ENCODE results near the gene NMU.
"Not testable (repeated sequence)": the region's sequence is repeated elsewhere in the genome, so short reads cannot be mapped to it uniquely, and the experiment has no call there.

NMU gene

GRCh38 chr4:55635741-55636655, at the start of gene NMU:
Gene NMU (minus strand): TSS chr4:55636298. CDS start chr4:55636192, 106 bp downstream.
- FAIRE-seq = no peak

DNA sequence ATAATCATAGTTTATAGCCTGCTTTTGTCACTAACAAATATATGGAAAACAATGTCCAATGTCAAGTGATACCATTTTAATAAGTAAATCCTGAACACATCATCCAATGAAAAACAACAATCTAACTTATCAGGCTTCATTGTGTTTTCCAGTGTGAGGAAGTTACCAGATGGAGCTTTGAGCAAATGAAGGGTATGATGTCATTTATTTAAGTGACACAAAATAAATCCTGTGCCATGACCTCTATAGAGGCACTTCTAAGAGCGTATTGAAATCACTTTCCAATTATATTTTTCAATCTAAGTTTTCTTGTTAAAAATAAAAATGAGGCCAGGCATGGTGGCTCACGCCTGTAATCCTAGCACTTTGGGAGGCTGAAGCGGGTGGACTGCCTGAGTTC, 48.2 kb upstream of the NMU start:
- FAIRE-seq = no peak

DNA sequence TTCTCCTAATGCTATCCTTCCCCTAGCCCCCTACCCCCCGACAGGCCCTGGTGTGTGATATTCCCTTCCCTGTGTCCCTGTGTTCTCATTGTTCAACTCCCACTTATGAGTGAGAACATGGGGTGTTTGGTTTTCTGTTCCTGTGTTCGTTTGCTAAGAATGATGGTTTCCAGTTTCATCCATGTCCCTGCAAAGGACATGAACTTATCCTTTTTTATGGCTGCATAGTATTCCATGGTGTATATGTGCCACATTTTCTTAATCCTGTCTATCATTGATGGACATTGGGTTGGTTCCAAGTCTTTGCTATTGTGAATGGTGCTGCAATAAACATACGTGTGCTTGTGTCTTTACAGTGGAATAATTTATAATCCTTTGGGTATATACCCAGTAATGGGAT, 46.7 kb upstream of the NMU start:
- FAIRE-seq = not testable (repeated sequence)

DNA sequence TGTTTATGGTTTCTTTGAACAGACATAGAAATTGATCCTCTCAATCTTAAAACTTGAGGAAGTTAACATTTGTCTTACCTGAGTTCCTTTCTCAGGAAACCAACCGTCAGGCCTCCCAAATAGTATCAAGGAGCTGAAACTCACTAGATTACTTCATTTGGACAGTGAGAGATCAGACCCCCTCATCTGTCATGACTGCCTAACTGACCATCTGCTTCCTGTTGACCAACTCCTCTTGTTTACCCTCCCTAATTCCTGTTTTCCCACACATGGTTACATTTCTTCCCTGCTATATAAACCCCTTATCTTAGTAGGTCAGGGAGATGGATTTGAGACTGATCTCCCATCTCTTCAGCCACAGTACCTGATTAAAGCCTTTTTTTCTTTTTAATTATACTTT, 46.2 kb upstream of the NMU start:
- FAIRE-seq = no peak

GRCh38 chr4:55681430-55681829, 45.3 kb upstream of the NMU start:
- FAIRE-seq = no peak

GRCh38 chr4:55675196-55675793, 39.2 kb upstream of the NMU start:
- FAIRE-seq = no peak

DNA sequence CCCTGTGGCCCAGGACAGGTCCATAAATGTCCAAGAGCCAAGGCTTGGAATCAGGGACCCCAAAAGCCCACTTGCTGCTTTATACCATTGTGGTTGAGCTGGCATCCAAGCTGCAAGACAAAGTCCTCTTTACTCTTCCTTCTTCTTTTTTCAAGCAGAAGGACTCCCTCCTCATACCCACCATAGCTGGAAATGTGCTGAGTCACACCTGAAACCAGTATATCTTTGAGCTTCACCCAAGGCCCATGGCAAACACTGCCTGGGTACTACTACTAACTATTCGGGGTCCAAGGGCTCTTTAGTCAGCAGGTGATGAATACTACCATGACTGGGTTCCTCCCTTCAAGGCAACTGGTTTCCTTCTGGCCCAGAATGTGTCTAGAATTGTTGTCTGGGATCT, 37.3 kb upstream of the NMU start:
- no peak for FAIRE-seq

GRCh38 chr4:55671667-55672066, 35.6 kb upstream of the NMU start:
- no peak for FAIRE-seq

DNA sequence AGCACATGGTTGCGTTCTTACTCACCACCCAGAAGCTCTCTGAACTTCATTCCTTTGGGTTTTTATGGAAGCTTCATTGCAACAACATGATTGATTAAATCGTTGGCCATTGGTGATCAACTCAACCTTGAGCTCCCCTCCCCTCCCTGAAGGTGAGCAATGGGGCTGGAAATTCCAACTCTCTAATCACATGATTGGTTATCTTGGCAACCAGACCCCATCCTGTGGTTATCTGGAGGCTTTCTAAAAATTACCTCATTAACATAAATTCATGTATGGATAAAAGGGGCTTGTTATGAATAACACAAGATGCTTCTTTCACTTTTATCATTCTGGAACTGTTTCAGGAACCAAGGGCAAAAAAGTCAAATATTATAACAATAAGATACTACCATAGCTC, 34.6 kb upstream of the NMU start:
- no peak for FAIRE-seq

DNA sequence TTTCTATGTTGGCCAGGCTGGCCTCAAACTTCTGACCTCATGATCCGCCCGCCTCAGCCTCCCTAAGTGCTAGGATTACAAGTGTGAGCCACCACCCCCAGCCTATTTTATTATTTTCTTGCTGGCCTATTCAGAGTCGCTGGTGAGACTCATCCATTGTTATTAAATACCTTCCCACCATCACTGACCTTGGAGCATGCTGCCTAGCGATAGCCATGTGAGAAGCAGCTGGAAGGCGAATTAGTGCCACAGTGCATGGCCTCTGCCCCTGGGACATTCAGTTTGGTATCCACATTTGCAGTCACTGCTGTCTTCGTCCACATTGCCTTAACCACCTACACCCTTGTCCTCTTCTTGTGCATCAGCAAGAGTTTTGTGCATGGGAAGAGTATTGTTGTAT, 32.4 kb upstream of the NMU start:
- no peak for FAIRE-seq

GRCh38 chr4:55666535-55666934, 30.4 kb upstream of the NMU start:
- FAIRE-seq = no peak

- FAIRE-seq = no peak
These were observed 27.0 kb upstream of the NMU start for GRCh38 chr4:55663145-55663544.

DNA sequence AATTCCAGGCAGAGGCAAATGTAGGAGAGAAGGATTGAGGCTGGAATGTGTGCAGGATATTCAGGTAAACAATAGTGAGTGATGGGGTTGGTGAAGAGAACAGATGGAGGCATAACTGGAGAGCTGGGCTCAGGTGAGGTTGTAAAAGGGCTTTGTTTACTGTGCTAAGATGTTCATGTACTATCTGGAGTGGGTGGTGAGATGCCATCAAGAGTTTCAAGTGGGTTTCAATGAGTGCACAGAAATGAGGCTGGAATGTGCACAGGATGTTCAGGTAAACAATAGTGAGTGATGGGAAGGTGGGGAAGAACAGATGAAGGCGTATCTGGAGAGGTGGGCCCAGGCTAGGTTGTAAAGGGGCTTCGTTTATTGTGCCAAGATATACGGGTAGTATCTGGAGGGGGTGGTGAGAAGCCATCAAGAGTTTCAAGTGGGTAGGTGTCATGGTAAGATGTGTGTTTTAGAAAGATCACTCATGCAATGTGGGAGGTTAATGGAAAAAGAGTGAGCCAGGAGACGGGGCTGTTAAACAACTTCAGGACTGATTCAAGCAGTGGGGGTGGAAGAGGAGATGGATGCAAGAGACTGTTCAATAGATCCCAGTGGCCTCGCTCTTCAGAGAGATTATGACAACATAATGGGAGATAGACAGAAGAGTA, 25.4 kb upstream of the NMU start:
- FAIRE-seq = no peak

GRCh38 chr4:55658657-55659056, 22.6 kb upstream of the NMU start:
- FAIRE-seq = no peak

GRCh38 chr4:55654131-55654530, 18.0 kb upstream of the NMU start:
- FAIRE-seq = no peak

DNA sequence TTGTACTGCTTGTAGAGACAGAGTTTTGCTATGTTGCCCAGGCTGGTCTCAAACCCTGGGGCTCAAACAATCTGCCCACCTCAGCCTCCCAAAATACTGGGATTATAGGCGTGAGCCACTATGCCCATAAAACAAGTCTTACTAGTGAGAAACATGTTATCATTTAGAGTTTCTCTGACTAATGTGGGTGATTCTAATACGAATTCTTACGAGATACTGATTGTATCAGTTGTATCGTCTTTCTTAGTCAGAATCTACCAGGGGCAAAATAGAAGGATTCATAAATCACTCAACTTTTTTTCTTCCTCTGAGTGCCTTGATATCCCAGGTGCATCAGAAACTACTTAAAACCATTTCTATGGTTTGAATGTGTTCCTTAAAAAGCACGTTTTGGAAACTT, 14.4 kb upstream of the NMU start:
- FAIRE-seq = no peak

DNA sequence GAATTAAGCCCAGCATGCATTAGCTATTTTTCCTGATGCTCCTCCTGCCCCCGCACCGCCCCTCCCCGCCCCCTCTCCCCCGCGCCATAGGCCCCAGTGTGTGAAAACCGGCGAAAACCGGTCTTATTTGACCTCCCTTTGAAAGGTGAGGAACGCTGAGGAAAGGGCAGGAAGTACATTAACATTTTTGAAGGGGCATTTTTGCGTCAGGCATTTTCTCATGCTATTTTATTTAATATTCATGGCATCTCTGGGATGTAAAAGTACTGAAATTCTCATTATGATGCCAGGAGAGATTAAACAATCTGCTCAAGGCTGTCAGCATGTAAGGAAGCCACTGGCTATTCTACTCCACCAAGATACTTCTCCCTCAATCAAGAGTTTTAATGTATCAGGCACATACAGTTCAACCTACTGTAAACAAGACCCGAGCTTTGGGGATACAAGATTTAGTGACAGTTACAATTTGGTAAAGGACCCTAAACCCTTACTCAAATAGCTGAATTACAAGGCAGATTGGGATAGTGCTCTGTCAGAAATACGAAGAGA, 1.2 kb upstream of the NMU start:
- no peak for FAIRE-seq

- FAIRE-seq = no peak
These were observed 530 bp upstream of the NMU start for GRCh38 chr4:55636656-55636999.

DNA sequence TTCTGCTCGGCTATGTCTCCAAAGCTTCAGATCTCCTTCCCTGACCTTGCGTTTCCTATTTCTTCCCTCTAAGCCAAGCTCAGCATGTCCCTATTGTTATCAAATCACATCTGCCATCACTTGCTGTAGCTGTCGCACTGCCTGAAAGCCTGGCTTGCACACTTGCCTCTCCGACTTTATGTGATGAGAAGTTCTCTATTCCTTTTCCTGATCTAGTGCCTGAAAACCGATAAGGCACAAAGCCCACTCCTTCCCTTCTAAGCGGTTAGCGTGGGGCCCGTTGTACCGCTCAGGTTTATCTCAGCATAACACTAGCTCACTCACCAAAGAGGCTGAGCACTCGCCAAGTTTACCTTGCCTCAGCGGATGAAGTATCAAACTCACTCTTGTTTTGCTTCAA, 816 bp downstream of the NMU start:
- no peak for FAIRE-seq

- no peak for FAIRE-seq
These were observed 1.5 kb downstream of the NMU start for GRCh38 chr4:55634417-55635128.

GRCh38 chr4:55633903-55634302, 2.2 kb downstream of the NMU start:
- FAIRE-seq = no peak

GRCh38 chr4:55625835-55626234, 10.3 kb downstream of the NMU start:
- no peak for FAIRE-seq

GRCh38 chr4:55624063-55624462, 12.0 kb downstream of the NMU start:
- not testable (repeated sequence) for FAIRE-seq
